Measurements from ENCODE around the gene SKI.

The SKI gene

GRCh38 chr1:2213576-2214505, 14.3 kb upstream of the SKI start:
- in situ Hi-C loops (cut with HindIII; ENCODE audit: low sequenced_read_pairs), result no loop called here
- no peak for DNase-seq (ENCODE audit: low read depth)
- no peak for TF ChIP-seq CTCF (IDR thresholded peaks at IDR 0.05; ENCODE audit: low read depth, low read length, missing control alignments)
- no peak overlapping the region for H3K4me3 ChIP-seq (ENCODE audit: low read depth, low read length)

DNA sequence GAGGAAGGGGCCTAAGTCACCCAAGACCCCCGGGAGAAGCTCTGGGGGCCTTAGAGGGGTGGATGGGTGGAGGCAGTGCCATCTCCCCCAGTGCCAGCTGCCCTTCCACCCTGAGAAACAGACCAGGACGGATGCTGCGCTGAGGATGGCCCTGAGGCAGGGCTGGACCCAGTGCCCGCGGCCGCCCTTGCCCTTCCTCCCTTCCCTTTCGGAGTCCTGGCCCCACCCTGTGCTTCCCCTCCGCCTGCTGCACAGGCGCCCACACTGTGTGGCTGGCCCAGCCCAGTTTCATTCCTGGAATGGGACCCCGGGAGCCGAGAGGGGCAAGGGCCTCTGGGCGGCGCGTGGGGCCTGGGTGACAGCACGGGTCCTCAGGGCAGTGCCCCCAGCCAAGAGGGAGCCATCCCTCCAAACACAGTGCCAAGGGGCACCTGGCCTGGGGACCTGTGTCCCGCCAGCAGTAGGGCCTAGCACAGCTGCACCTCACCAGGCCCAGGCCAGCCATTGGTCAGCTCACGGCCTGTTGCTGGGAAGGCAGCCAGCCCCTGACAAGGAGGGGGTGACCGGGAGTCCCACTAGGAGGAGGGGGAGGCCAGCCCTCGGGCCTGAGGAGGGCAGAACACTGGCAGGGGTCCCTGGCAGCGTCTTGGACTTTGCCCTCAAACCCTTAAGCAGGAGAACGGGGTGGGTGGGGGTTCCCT, 13.4 kb upstream of the SKI start:
- in situ Hi-C loops (cut with HindIII; ENCODE audit: low sequenced_read_pairs), result no loop called here
- no peak for DNase-seq (ENCODE audit: low read depth)
- no peak for TF ChIP-seq CTCF (IDR thresholded peaks at IDR 0.05; ENCODE audit: low read depth, low read length, missing control alignments)
- H3K4me3 ChIP-seq (ENCODE audit: low read depth, low read length), result no peak overlapping the region

DNA sequence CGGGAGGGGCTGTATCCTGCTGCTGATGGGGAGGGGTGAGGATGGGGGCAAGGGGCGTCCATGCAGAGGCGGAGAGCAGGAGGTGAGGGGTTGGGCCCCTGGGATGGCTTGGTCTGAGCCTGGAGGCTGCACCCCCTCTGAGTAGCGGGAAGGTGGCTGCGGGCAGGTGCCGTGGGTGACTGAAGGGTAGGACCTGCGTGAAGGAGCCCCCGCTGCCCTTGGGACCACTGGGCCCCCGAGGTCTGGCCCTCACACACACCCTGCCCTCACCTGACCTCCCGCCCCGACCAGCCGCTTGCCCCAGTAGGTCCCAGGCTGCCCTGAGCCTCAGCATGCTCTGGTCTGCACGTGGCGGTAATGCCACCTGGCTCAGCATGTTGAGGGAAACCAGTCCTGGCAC, 12.8 kb upstream of the SKI start:
- TF ChIP-seq CTCF (IDR thresholded peaks at IDR 0.05; ENCODE audit: low read depth, low read length, missing control alignments), result no peak
- in situ Hi-C loops (cut with HindIII; ENCODE audit: low sequenced_read_pairs), result no loop called here
- no peak overlapping the region for H3K4me3 ChIP-seq (ENCODE audit: low read depth, low read length)

DNA sequence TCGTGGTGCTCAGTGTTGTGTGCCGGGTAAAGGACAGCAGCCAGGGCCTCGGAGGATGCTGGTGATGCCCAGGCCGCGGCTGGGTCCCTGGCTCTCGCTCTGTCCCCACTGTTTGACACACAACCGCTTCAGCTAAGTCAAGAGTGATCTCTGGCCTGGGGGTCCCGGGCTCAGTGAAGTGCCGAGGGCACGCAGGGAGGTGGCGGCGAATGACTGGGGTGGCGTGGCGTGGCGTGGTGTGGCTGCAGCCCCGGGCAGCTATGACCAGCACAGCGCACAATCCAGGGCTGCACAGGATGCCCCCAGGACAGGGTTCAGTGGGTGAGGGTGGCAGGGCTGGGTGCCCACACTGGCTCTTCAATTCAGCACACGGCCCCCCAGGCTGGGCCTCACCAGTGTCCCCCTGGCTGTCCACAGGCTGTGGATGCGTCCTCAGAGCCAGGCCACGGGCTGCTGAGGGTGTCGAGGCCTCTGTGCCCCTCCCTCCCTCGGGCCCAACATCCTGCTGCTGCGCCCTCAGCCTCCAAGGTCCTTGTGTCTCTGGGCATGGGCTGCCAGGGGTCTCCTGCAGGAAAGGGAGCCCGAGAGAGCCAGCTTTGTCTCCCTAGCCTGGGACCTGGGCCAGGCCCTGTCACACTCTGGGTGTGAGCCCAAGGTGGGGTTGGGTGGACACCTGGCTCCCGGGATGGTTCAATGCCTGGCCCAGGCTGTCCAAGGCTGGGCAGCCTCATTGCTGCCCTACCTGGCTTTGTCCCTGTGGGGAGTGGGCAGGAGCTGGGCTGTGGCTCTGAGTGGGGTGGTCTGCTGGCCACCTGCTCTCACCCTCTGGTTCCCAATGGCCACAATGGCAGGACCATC, 12.0 kb upstream of the SKI start:
- in situ Hi-C loops (cut with HindIII; ENCODE audit: low sequenced_read_pairs), result no loop called here
- H3K4me3 ChIP-seq (ENCODE audit: low read depth, low read length), result no peak overlapping the region
- no peak for DNase-seq (ENCODE audit: low read depth)
- no peak for TF ChIP-seq CTCF (IDR thresholded peaks at IDR 0.05; ENCODE audit: low read depth, low read length, missing control alignments)

More for the DNA sequence above, 12.8 kb upstream of the SKI start:
- DNase-seq (ENCODE audit: low read depth), result no peak

GRCh38 chr1:2216767-2217058, 11.4 kb upstream of the SKI start:
- H3K4me3 ChIP-seq (ENCODE audit: low read depth, low read length), result no peak overlapping the region
- DNase-seq (ENCODE audit: low read depth), result no peak
- no peak for TF ChIP-seq CTCF (IDR thresholded peaks at IDR 0.05; ENCODE audit: low read depth, low read length, missing control alignments)
- in situ Hi-C loops (cut with HindIII; ENCODE audit: low sequenced_read_pairs), result no loop called here

- no peak overlapping the region for H3K4me3 ChIP-seq (ENCODE audit: low read depth, low read length)
- in situ Hi-C loops (cut with HindIII; ENCODE audit: low sequenced_read_pairs), result no loop called here
- TF ChIP-seq CTCF (IDR thresholded peaks at IDR 0.05; ENCODE audit: low read depth, low read length, missing control alignments), result no peak
- DNase-seq (ENCODE audit: low read depth), result no peak
Measured at GRCh38 chr1:2221271-2221670, 6.8 kb upstream of the SKI start.

Measured in astrocyte of the cerebellum (primary cell).